IMR-90 (cell line): Measurements from ENCODE around the gene DLK2. TPM values are rescaled to one million over a fixed set of nuclear protein-coding genes. Genes with fewer than 3 reads are reported as not detected.

Experiments used
- ATAC-seq: fragments of 200-7000 bp; cut with Tn5 transposase; 2 replicates; pipeline ENCODE4 v1.9.1; 2020; ENCODE audit warnings: low read depth, mild to moderate bottlenecking, moderate library complexity
- BruUV-seq: library from RNA; stranded (reverse); fragments of 400-500 nt; replicated peaks from 2 replicates; lab custom pipeline; 2021; lab: Mats Ljungman, UMichigan
- CTCF ChIA-PET: fragments of 300-600 bp; formaldehyde crosslinking; extraction: SDS; loops from one replicate; lab custom pipeline; 2021; ENCODE audit warnings: antibody characterized with exemption; lab: Yijun Ruan, JAX
- POLR2A ChIA-PET: fragments of 300-600 bp; sonication (Branson Sonifier 250); formaldehyde crosslinking; loops from one replicate; lab custom pipeline; 2022; ENCODE audit warnings: antibody characterized with exemption; ENCODE audit not compliant: unreplicated experiment; lab: Charles Lee
- DNase-seq: peaks from one replicate; pipeline ENCODE4 v3.0.0; 2013
- H2AFZ ChIP-seq: replicated peaks from 2 replicates; pipeline ENCODE3; 2013; ENCODE audit warnings: low read length, mild to moderate bottlenecking; ENCODE audit not compliant: poor library complexity
- H2AK5ac ChIP-seq: 2 replicates; pipeline ENCODE4 v1.6.1; 2013; ENCODE audit warnings: low read depth, low read length, inconsistent platforms
- H2AK9ac ChIP-seq: replicated peaks from 2 replicates; pipeline ENCODE3; 2013; ENCODE audit warnings: mild to moderate bottlenecking, low read depth, low read length, moderate library complexity; ENCODE audit not compliant: poor library complexity
- H2BK120ac ChIP-seq: 2 replicates; pipeline ENCODE4 v1.6.1; 2013; ENCODE audit warnings: low read depth, low read length, inconsistent platforms
- H2BK15ac ChIP-seq: 3 replicates; pipeline ENCODE4 v1.6.1; 2013; ENCODE audit warnings: low read depth, low read length, inconsistent platforms
- H2BK20ac ChIP-seq: 2 replicates; pipeline ENCODE4 v1.6.1; 2013; ENCODE audit warnings: low read depth, mild to moderate bottlenecking, inconsistent platforms, low read length, moderate library complexity
- H2BK5ac ChIP-seq: 2 replicates; pipeline ENCODE4 v1.6.1; 2013; ENCODE audit warnings: mild to moderate bottlenecking, low read depth, low read length, inconsistent platforms; ENCODE audit not compliant: poor library complexity, severe bottlenecking
- H3K14ac ChIP-seq: replicated peaks from 2 replicates; pipeline ENCODE4 v1.6.1; 2013; ENCODE audit warnings: low read depth, low read length, inconsistent platforms
- H3K18ac ChIP-seq: 2 replicates; pipeline ENCODE4 v1.6.1; 2013; ENCODE audit warnings: low read depth, low read length, control low read depth
- H3K23ac ChIP-seq: 2 replicates; pipeline ENCODE4 v1.6.1; 2013; ENCODE audit warnings: low read depth, low read length, inconsistent platforms
- H3K27ac ChIP-seq: 2 replicates; pipeline ENCODE4 v1.5.1; 2013; ENCODE audit warnings: mild to moderate bottlenecking, control low read depth, low read length; ENCODE audit not compliant: insufficient read depth
- H3K27me3 ChIP-seq: 2 replicates; pipeline ENCODE4 v1.6.1; 2013; ENCODE audit warnings: low read length; ENCODE audit not compliant: control insufficient read depth, insufficient read depth
- H3K36me3 ChIP-seq: 2 replicates; pipeline ENCODE4 v1.6.1; 2013; ENCODE audit warnings: low read length, mixed read lengths; ENCODE audit not compliant: control insufficient read depth, insufficient read depth
- H3K4ac ChIP-seq: 2 replicates; pipeline ENCODE4 v1.6.1; 2013; ENCODE audit warnings: low read depth, low read length, inconsistent platforms
- H3K4me1 ChIP-seq: 2 replicates; pipeline ENCODE4 v1.6.1; 2013; ENCODE audit warnings: low read length, mixed read lengths; ENCODE audit not compliant: control insufficient read depth, insufficient read depth
- H3K4me2 ChIP-seq: 2 replicates; pipeline ENCODE4 v1.6.1; 2013; ENCODE audit warnings: low read depth, mild to moderate bottlenecking, control low read depth, low read length, moderate library complexity
- H3K4me3 ChIP-seq: 2 replicates; pipeline ENCODE4 v1.5.1; 2013; ENCODE audit warnings: low read depth, mild to moderate bottlenecking, control low read depth, low read length, moderate library complexity; ENCODE audit not compliant: insufficient read depth
- H3K56ac ChIP-seq: 2 replicates; pipeline ENCODE4 v1.6.1; 2013; ENCODE audit warnings: low read length, inconsistent platforms; ENCODE audit not compliant: insufficient read depth; ENCODE audit errors: extremely low read depth
- H3K79me1 ChIP-seq, 2 experiments: 2 replicates each; pipeline ENCODE4 v1.6.1; 2013; ENCODE audit warnings: low read length in 2 of 2, inconsistent platforms in 1 of 2, low read depth in 1 of 2
- H3K9ac ChIP-seq: 2 replicates; pipeline ENCODE4 v1.6.1; 2013; ENCODE audit warnings: low read depth, low read length, control low read depth
- H3K9me1 ChIP-seq: 2 replicates; pipeline ENCODE4 v1.6.1; 2013; ENCODE audit warnings: low read length, inconsistent platforms; ENCODE audit not compliant: insufficient read depth
- H3K9me3 ChIP-seq: 2 replicates; pipeline ENCODE4 v1.6.1; 2013; ENCODE audit warnings: low read length; ENCODE audit not compliant: control insufficient read depth, insufficient read depth
- H4K20me1 ChIP-seq: 2 replicates; pipeline ENCODE4 v1.6.1; 2013; ENCODE audit warnings: low read length, inconsistent platforms; ENCODE audit not compliant: insufficient read depth
- H4K5ac ChIP-seq: 2 replicates; pipeline ENCODE4 v1.6.1; 2013; ENCODE audit warnings: mild to moderate bottlenecking, low read depth, low read length, control low read depth
- H4K8ac ChIP-seq, 2 experiments: 2 replicates each; pipeline ENCODE4 v1.6.1; 2013; ENCODE audit warnings: low read depth in 2 of 2, low read length in 2 of 2, control low read depth in 1 of 2, inconsistent platforms in 1 of 2
- H4K91ac ChIP-seq: 2 replicates; pipeline ENCODE4 v1.6.1; 2013; ENCODE audit warnings: low read depth, low read length, inconsistent platforms; ENCODE audit not compliant: insufficient read depth
- BHLHE40 ChIP-seq: fragments of 150-350 bp; IDR thresholded peaks from 2 replicates; pipeline ENCODE4 v1.6.1; 2016; ENCODE audit warnings: mild to moderate bottlenecking, low read depth, low read length
- CEBPB ChIP-seq: IDR thresholded peaks from 2 replicates; pipeline ENCODE4 v1.6.1; 2012; ENCODE audit warnings: low read depth, low read length, improper control_type of control experiment
- CHD1 ChIP-seq: IDR thresholded peaks from 2 replicates; pipeline ENCODE4 v1.6.1; 2012; ENCODE audit warnings: low read depth, low read length, improper control_type of control experiment
- FOS ChIP-seq: fragments of 150-350 bp; IDR thresholded peaks from 2 replicates; pipeline ENCODE4 v1.6.1; 2016; ENCODE audit warnings: low read depth, low read length
- MAFK ChIP-seq: IDR thresholded peaks from 2 replicates; pipeline ENCODE4 v1.6.1; 2012; ENCODE audit warnings: low read depth, low read length, improper control_type of control experiment
- MAZ ChIP-seq: IDR thresholded peaks from 2 replicates; pipeline ENCODE4 v1.6.1; 2012; ENCODE audit warnings: low read depth, mild to moderate bottlenecking, low read length, improper control_type of control experiment, moderate library complexity, borderline replicate concordance
- MXI1 ChIP-seq: IDR thresholded peaks from 2 replicates; pipeline ENCODE4 v1.6.1; 2012; ENCODE audit warnings: low read depth, mild to moderate bottlenecking, low read length, moderate library complexity, borderline replicate concordance
- NFE2L2 ChIP-seq: fragments of 150-350 bp; IDR thresholded peaks from 2 replicates; pipeline ENCODE4 v1.6.1; 2016; ENCODE audit warnings: low read depth, mild to moderate bottlenecking, low read length
- POLR2A ChIP-seq: IDR thresholded peaks from 2 replicates; pipeline ENCODE4 v1.6.1; 2012; ENCODE audit warnings: mild to moderate bottlenecking, low read depth, low read length
- RAD21 ChIP-seq: IDR thresholded peaks from 2 replicates; pipeline ENCODE4 v1.6.1; 2012; ENCODE audit warnings: low read length, improper control_type of control experiment
- RCOR1 ChIP-seq: IDR thresholded peaks from 2 replicates; pipeline ENCODE4 v1.6.1; 2012; ENCODE audit warnings: mild to moderate bottlenecking, low read length, improper control_type of control experiment; ENCODE audit not compliant: insufficient replicate concordance
- SMC3 ChIP-seq: fragments of 150-350 bp; IDR thresholded peaks from 2 replicates; pipeline ENCODE4 v1.6.1; 2016; ENCODE audit warnings: low read depth, mild to moderate bottlenecking, antibody characterized with exemption, low read length, moderate library complexity
- WGBS, 2 experiments: methylation state at CpG; one replicate each; pipeline versions ENCODE4 v1.1.5 to v1.1.7; 2013; ENCODE audit warnings: missing lambda C conversion rate in 2 of 2; ENCODE audit not compliant: insufficient read length in 1 of 2; ENCODE audit errors: extremely low coverage in 2 of 2; 5-methylcytosine and 5-hydroxymethylcytosine counted together
- dilution Hi-C: fragments of 300-500 bp; cut with HindIII; formaldehyde crosslinking; loops from one replicate; pipeline ENCODE4 v1.14.3; 2018; ENCODE audit warnings: low sequenced_read_pairs; ENCODE audit not compliant: unreplicated experiment
- in situ Hi-C: fragments of 300-500 bp; cut with MboI; formaldehyde crosslinking; loops from 3 replicates; pipeline ENCODE4 v1.14.3; 2019; ENCODE audit warnings: low sequenced_read_pairs, inconsistent platforms, mixed read lengths
- intact Hi-C: fragments of 100-400 bp; cut with micrococcal nuclease; formaldehyde crosslinking; loops from 2 replicates; pipeline ENCODE4 v1.10.0; 2022
- polyA plus RNA-seq, 3 experiments: library from polyadenylated mRNA; depleted of rRNA; stranded (reverse); fragments of >200 nt; gene quantifications; 2 replicates each; pipeline ENCODE4 v1.2.3, GENCODE V29; 2012; ENCODE audit warnings: low replicate concordance in 1 of 3
- total RNA-seq: library from RNA; depleted of rRNA; stranded (reverse); fragments of >200 nt; gene quantifications from 2 replicates; pipeline ENCODE4 v1.2.3, GENCODE V29; 2012
- TF ChIP-seq, protein P1 (sequence below): fragments of 150-350 bp; IDR thresholded peaks from 2 replicates; pipeline ENCODE4 v1.6.1; 2017; ENCODE audit warnings: mild to moderate bottlenecking, antibody characterized with exemption, low read length, low read depth
- TF ChIP-seq, protein P2 (sequence below): fragments of 150-350 bp; IDR thresholded peaks from 2 replicates; pipeline ENCODE4 v1.6.1; 2016; ENCODE audit warnings: low read depth, mild to moderate bottlenecking, low read length, moderate library complexity, borderline replicate concordance
- TF ChIP-seq, protein P3 (sequence below): conservative IDR thresholded peaks from 2 replicates; pipeline ENCODE4 v1.5.1; 2012; ENCODE audit warnings: mild to moderate bottlenecking, low read depth, low read length, improper control_type of control experiment

Gene DLK2
- total and polyA plus RNA-seq, 2 of the 4 experiments (the other 2 are of a cell fraction), result 0.90 to 2.8 TPM

DNA sequence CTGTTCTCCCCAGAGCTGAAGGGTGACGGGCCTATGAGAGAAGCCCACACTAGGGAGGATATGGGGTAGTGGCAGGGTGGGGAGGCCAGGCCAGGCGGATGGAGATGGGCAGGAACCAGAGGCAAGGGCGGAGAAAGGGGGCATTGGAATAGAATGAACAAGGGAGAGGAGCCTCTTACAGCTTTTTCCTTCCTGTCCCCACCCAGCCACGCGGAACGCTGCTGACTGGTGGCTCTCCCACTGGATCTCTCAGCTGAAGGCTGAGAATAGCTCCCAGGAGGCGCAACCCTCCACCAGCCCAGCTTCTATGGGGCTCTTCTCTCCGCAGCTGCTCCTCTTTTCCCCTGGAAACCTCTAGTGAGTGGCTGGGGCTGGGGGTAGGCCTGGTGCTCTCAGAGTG, 10.8 kb downstream of the DLK2 start:
- no peak overlapping the region for H3K4me2 ChIP-seq
- TF ChIP-seq POLR2A (no peak), SMC3 (no peak), RCOR1 (no peak), MAFK (no peak), RAD21 (no peak), NFE2L2 (no peak), CHD1 (no peak), CEBPB (no peak), FOS (no peak), BHLHE40 (no peak), MAZ (no peak), MXI1 (no peak)
- TF ChIP-seq, protein P1, sequence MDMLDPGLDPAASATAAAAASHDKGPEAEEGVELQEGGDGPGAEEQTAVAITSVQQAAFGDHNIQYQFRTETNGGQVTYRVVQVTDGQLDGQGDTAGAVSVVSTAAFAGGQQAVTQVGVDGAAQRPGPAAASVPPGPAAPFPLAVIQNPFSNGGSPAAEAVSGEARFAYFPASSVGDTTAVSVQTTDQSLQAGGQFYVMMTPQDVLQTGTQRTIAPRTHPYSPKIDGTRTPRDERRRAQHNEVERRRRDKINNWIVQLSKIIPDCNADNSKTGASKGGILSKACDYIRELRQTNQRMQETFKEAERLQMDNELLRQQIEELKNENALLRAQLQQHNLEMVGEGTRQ, result no peak
- TF ChIP-seq, protein P2, sequence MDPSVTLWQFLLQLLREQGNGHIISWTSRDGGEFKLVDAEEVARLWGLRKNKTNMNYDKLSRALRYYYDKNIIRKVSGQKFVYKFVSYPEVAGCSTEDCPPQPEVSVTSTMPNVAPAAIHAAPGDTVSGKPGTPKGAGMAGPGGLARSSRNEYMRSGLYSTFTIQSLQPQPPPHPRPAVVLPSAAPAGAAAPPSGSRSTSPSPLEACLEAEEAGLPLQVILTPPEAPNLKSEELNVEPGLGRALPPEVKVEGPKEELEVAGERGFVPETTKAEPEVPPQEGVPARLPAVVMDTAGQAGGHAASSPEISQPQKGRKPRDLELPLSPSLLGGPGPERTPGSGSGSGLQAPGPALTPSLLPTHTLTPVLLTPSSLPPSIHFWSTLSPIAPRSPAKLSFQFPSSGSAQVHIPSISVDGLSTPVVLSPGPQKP, result no peak
- TF ChIP-seq, protein P3, sequence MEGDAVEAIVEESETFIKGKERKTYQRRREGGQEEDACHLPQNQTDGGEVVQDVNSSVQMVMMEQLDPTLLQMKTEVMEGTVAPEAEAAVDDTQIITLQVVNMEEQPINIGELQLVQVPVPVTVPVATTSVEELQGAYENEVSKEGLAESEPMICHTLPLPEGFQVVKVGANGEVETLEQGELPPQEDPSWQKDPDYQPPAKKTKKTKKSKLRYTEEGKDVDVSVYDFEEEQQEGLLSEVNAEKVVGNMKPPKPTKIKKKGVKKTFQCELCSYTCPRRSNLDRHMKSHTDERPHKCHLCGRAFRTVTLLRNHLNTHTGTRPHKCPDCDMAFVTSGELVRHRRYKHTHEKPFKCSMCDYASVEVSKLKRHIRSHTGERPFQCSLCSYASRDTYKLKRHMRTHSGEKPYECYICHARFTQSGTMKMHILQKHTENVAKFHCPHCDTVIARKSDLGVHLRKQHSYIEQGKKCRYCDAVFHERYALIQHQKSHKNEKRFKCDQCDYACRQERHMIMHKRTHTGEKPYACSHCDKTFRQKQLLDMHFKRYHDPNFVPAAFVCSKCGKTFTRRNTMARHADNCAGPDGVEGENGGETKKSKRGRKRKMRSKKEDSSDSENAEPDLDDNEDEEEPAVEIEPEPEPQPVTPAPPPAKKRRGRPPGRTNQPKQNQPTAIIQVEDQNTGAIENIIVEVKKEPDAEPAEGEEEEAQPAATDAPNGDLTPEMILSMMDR, result no peak
- no peak overlapping the region for H3K4me3 ChIP-seq
- ATAC-seq (no peak), DNase-seq (no peak)
- intact Hi-C loops, result no loop called here
- no peaks in the 10 kb centered on the region for H3K79me1 ChIP-seq
- H3K36me3 ChIP-seq, result peaks cover 55% of the 10 kb centered on the region
- H3K9ac ChIP-seq, result no peak overlapping the region
- H2BK5ac ChIP-seq, result no peak overlapping the region
- no peak overlapping the region for H3K4ac ChIP-seq
- H4K8ac ChIP-seq, result no peak overlapping the region
- H2BK120ac ChIP-seq, result no peak overlapping the region
- H3K9me3 ChIP-seq, result no peaks in the 10 kb centered on the region
- no peak overlapping the region for H2AK5ac ChIP-seq
- BruUV-seq, result no TSS peak
- CTCF ChIA-PET, result no interaction called here
- no peak overlapping the region for H2AFZ ChIP-seq
- POLR2A ChIA-PET, result no interaction called here
- H2BK20ac ChIP-seq, result no peak overlapping the region
- in situ Hi-C loops, result loop anchor here (10.0 kb wide), 1 partner anchor 50 kb away; no protein-coding TSS in a partner anchor
- peaks cover 4% of the 10 kb centered on the region; the same call in 1 of the 2 replicates for H3K9me1 ChIP-seq
- H3K18ac ChIP-seq, result no peak overlapping the region
- H3K56ac ChIP-seq, result no peak overlapping the region
- H3K4me1 ChIP-seq, result no peaks in the 10 kb centered on the region
- no peak overlapping the region for H4K5ac ChIP-seq
- 100% methylated on average over 1 of the region's 8 CpGs; no CpG with 5 or more reads in 1 of the 2 experiments for WGBS, 2 experiments
- H2AK9ac ChIP-seq, result no peak overlapping the region
- H3K23ac ChIP-seq, result no peak overlapping the region
- no peak overlapping the region for H3K27ac ChIP-seq
- no peak overlapping the region for H4K91ac ChIP-seq
- H3K14ac ChIP-seq, result no peak overlapping the region
- no peak overlapping the region for H2BK15ac ChIP-seq
- dilution Hi-C loops, result no loop called here
- H4K20me1 ChIP-seq, result no peaks in the 10 kb centered on the region; the same call in 1 of the 2 replicates
- H3K27me3 ChIP-seq, result no peaks in the 10 kb centered on the region
